ENCODE results near the gene GRAP2. TPM values are rescaled to one million over a fixed set of nuclear protein-coding genes. Genes with fewer than 3 reads are reported as not detected.

GRAP2 gene
- total and polyA plus RNA-seq, 4 donors, result 1.9 to 6.9 (median 4.2) TPM

GRCh38 chr22:40001800-40002577 lies 101.1 kb downstream of the GRAP2 start:
- TF ChIP-seq, protein P1, sequence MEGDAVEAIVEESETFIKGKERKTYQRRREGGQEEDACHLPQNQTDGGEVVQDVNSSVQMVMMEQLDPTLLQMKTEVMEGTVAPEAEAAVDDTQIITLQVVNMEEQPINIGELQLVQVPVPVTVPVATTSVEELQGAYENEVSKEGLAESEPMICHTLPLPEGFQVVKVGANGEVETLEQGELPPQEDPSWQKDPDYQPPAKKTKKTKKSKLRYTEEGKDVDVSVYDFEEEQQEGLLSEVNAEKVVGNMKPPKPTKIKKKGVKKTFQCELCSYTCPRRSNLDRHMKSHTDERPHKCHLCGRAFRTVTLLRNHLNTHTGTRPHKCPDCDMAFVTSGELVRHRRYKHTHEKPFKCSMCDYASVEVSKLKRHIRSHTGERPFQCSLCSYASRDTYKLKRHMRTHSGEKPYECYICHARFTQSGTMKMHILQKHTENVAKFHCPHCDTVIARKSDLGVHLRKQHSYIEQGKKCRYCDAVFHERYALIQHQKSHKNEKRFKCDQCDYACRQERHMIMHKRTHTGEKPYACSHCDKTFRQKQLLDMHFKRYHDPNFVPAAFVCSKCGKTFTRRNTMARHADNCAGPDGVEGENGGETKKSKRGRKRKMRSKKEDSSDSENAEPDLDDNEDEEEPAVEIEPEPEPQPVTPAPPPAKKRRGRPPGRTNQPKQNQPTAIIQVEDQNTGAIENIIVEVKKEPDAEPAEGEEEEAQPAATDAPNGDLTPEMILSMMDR (IDR thresholded peaks at IDR 0.05; ENCODE audit: control extremely low read depth, extremely low read depth), result no peak
- Histone ChIP-seq H3K4me3 (no peak overlapping the region), H3K9ac (ENCODE audit: insufficient read depth in 1 of 2, low read length in 2 of 2) (no peak overlapping the region), H3K9me3 (ENCODE audit: control insufficient read depth in 4 of 4, insufficient read depth in 3 of 4, low read length in 3 of 4) (no peaks in the 10 kb centered on the region), H3K36me3 (ENCODE audit: control insufficient read depth in 4 of 4, insufficient read depth in 4 of 4, low read length in 4 of 4) (no peaks in the 10 kb centered on the region), H3K27me3 (ENCODE audit: control insufficient read depth in 3 of 3, insufficient read depth in 3 of 3, low read length in 2 of 3) (peaks cover 0 to 8% (median 5%) of the 10 kb centered on the region in 3 donors), H3K27ac (ENCODE audit: low read depth in 1 of 2, low read length in 1 of 2) (no peak overlapping the region), H3K4me1 (ENCODE audit: control insufficient read depth in 5 of 5, insufficient read depth in 5 of 5, low read length in 5 of 5) (peaks cover 0 to 7% (median 0%) of the 10 kb centered on the region in 5 donors)
- WGBS, 2 donors, result 70 to 80% methylated on average over 14 of the region's 14 CpGs
- ATAC-seq (ENCODE audit: insufficient read depth, low FRiP score) (no peak), DNase-seq (no peak)

DNA sequence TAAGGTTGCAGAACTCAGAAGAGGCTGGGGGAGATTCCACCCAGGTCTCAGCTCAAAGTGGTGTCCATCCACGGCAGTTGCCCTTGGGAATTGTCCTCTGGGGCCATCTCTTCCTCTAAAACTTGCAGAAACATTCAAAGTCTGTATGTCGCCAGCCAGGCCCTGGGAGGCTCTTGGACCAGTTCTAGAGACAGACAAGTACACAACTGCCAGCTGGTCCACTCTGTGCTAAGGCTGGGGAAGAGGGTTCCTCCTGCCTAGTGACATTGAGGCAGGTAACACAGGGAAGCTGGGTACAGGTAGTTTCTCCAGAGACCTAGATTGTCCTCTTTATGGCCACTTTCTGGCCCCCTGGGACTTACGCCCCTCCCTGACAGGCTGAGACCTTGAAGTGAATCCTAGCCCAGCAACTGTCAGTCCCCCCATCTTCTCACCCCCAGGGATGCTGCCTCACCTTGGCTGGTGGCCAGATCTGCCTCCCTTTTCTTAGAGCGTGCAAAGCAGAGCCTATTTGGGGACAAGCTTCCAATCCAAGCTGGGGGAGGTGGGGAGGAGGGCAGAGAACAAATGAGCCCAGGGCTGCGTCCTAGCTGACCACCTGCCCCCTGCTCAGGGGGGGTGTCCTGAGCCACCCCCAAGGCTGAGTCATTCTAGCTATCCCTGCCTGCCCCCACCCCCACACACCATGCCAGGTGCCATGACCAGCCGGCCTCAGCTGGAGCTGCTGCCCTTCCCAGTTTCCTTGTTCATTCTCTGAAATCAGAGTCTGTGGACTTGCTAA lies 102.2 kb downstream of the GRAP2 start:
- Histone ChIP-seq H3K27ac (ENCODE audit: low read depth in 1 of 2, low read length in 1 of 2) (no peak overlapping the region), H3K9me3 (ENCODE audit: control insufficient read depth in 4 of 4, insufficient read depth in 3 of 4, low read length in 3 of 4) (no peaks in the 10 kb centered on the region), H3K9ac (ENCODE audit: insufficient read depth in 1 of 2, low read length in 2 of 2) (no peak overlapping the region), H3K36me3 (ENCODE audit: control insufficient read depth in 4 of 4, insufficient read depth in 4 of 4, low read length in 4 of 4) (no peaks in the 10 kb centered on the region), H3K27me3 (ENCODE audit: control insufficient read depth in 3 of 3, insufficient read depth in 3 of 3, low read length in 2 of 3) (peaks cover 0 to 12% (median 7%) of the 10 kb centered on the region in 3 donors), H3K4me3 (no peak overlapping the region), H3K4me1 (ENCODE audit: control insufficient read depth in 5 of 5, insufficient read depth in 5 of 5, low read length in 5 of 5) (peaks cover 0 to 1% (median 0%) of the 10 kb centered on the region in 5 donors)
- DNase-seq (no peak), ATAC-seq (ENCODE audit: insufficient read depth, low FRiP score) (no peak)
- TF ChIP-seq, protein P1 (IDR thresholded peaks at IDR 0.05; ENCODE audit: control extremely low read depth, extremely low read depth), result no peak
- 86 to 88% methylated on average over 6 of the region's 6 CpGs for WGBS, 2 donors

GRCh38 chr22:40004836-40005235 lies 104.0 kb downstream of the GRAP2 start:
- no peaks in the 10 kb centered on the region for H3K9me3 ChIP-seq (ENCODE audit: control insufficient read depth in 4 of 4, insufficient read depth in 3 of 4, low read length in 3 of 4)
- ATAC-seq (ENCODE audit: insufficient read depth, low FRiP score) (no peak), DNase-seq (no peak)
- H3K4me1 ChIP-seq (ENCODE audit: control insufficient read depth in 5 of 5, insufficient read depth in 5 of 5, low read length in 5 of 5), result peaks cover 0 to 6% (median 0%) of the 10 kb centered on the region in 5 donors
- no peak overlapping the region for H3K27ac ChIP-seq (ENCODE audit: low read depth in 1 of 2, low read length in 1 of 2)
- peaks cover 0 to 28% (median 14%) of the 10 kb centered on the region in 3 donors for H3K27me3 ChIP-seq (ENCODE audit: control insufficient read depth in 3 of 3, insufficient read depth in 3 of 3, low read length in 2 of 3)
- no peak overlapping the region for H3K4me3 ChIP-seq
- no peak overlapping the region for H3K9ac ChIP-seq (ENCODE audit: insufficient read depth in 1 of 2, low read length in 2 of 2)
- WGBS, 2 donors, result 82 to 86% methylated on average over 6 of the region's 6 CpGs
- TF ChIP-seq, protein P1 (IDR thresholded peaks at IDR 0.05; ENCODE audit: control extremely low read depth, extremely low read depth), result no peak
- H3K36me3 ChIP-seq (ENCODE audit: control insufficient read depth in 4 of 4, insufficient read depth in 4 of 4, low read length in 4 of 4), result no peaks in the 10 kb centered on the region

All from lung (tissue), 12 donors.